IMR-90 (cell line): ENCODE measurements around the gene NAMPT.

Experiments
- CHD1 ChIP-seq: IDR thresholded peaks from 2 replicates; pipeline ENCODE4 v1.6.1; 2012; ENCODE audit warnings: low read depth, low read length, improper control_type of control experiment
- CTCF ChIP-seq: conservative IDR thresholded peaks from 2 replicates; pipeline ENCODE4 v1.5.1; 2012; ENCODE audit warnings: mild to moderate bottlenecking, low read depth, low read length, improper control_type of control experiment
- ELK1 ChIP-seq: fragments of 150-350 bp; IDR thresholded peaks from 2 replicates; pipeline ENCODE4 v1.6.1; 2016; ENCODE audit warnings: low read depth, mild to moderate bottlenecking, low read length, moderate library complexity, borderline replicate concordance
- POLR2A ChIP-seq: IDR thresholded peaks from 2 replicates; pipeline ENCODE4 v1.6.1; 2012; ENCODE audit warnings: mild to moderate bottlenecking, low read depth, low read length
- RAD21 ChIP-seq: IDR thresholded peaks from 2 replicates; pipeline ENCODE4 v1.6.1; 2012; ENCODE audit warnings: low read length, improper control_type of control experiment
- RCOR1 ChIP-seq: IDR thresholded peaks from 2 replicates; pipeline ENCODE4 v1.6.1; 2012; ENCODE audit warnings: mild to moderate bottlenecking, low read length, improper control_type of control experiment; ENCODE audit not compliant: insufficient replicate concordance
- RFX5 ChIP-seq: IDR thresholded peaks from 2 replicates; pipeline ENCODE4 v1.8.0; 2012; ENCODE audit warnings: low read depth, mild to moderate bottlenecking, low read length, moderate library complexity
- SMC3 ChIP-seq: fragments of 150-350 bp; IDR thresholded peaks from 2 replicates; pipeline ENCODE4 v1.6.1; 2016; ENCODE audit warnings: low read depth, mild to moderate bottlenecking, antibody characterized with exemption, low read length, moderate library complexity

- TF ChIP-seq CTCF (no peak), POLR2A (0 out of 2 replicates have a peak, but pooled peaks have one; percentile 11), RAD21 (no peak), SMC3 (no peak), CHD1 (no peak), RCOR1 (no peak), RFX5 (no peak), ELK1 (no peak)
Observed at GRCh38 chr7:106282390-106282789, 2.4 kb downstream of the NAMPT start.
